Adrenal gland (tissue), 5 donors: ENCODE results near the gene NLK.

Source experiments
- POLR2A ChIP-seq, 2 donors: fragments of 450-650 bp; IDR thresholded peaks; one replicate each; pipeline ENCODE4 v1.6.1; 2017; ENCODE audit warnings: antibody characterized with exemption in 2 of 2, mild to moderate bottlenecking in 2 of 2, moderate library complexity in 1 of 2
- TF ChIP-seq, protein P1 (sequence below), 6 experiments: fragments of 450-650 bp in 4 of 6; fragments of 200-600 bp in 2 of 6; sonication (generic) in 1 of 6; IDR thresholded peaks; 1 replicate in 5 of 6; 2 replicates in 1 of 6; pipeline versions ENCODE4 v1.5.1 to v1.8.0; 2016 to 2021; ENCODE audit warnings: antibody characterized with exemption in 6 of 6, mild to moderate bottlenecking in 2 of 6, moderate library complexity in 1 of 6
- donor health status: DM: no; HTN: no; CAD: no.

DNA sequence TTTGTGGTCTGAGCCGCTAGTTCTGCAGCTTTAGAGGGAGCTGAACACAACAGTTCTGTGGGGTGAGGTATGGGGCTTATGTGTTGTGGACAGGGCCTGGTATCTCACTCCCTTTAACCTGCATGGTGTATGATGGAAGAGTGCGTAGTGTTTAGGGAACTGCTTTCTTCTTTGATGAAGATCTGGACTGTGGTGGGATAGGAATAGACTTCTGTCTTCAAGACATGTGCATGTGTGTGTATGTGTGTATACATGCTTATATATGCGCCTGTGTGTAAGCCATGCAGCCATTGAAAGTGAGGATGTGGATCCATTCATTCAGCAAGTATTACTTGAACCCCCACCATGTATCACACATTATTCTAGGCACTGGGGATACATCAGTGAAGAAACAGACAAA, 161.8 kb downstream of the NLK start:
- TF ChIP-seq, protein P1, sequence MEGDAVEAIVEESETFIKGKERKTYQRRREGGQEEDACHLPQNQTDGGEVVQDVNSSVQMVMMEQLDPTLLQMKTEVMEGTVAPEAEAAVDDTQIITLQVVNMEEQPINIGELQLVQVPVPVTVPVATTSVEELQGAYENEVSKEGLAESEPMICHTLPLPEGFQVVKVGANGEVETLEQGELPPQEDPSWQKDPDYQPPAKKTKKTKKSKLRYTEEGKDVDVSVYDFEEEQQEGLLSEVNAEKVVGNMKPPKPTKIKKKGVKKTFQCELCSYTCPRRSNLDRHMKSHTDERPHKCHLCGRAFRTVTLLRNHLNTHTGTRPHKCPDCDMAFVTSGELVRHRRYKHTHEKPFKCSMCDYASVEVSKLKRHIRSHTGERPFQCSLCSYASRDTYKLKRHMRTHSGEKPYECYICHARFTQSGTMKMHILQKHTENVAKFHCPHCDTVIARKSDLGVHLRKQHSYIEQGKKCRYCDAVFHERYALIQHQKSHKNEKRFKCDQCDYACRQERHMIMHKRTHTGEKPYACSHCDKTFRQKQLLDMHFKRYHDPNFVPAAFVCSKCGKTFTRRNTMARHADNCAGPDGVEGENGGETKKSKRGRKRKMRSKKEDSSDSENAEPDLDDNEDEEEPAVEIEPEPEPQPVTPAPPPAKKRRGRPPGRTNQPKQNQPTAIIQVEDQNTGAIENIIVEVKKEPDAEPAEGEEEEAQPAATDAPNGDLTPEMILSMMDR (IDR thresholded peaks at IDR 0.05): no peak
- TF ChIP-seq POLR2A (IDR thresholded peaks at IDR 0.05): no peak
